ENCODE measurements around the gene CCSER1.
"Not testable (repeated sequence)": the region's sequence is repeated elsewhere in the genome, so short reads cannot be mapped to it uniquely, and the experiment has no call there.

Gene CCSER1

GRCh38 chr4:90445380-90445779 lies 318.2 kb downstream of the CCSER1 start:
- DNase-seq (no peak), ATAC-seq (no peak)
- Mint-ChIP-seq H3K4me1 (no peaks in the 10 kb centered on the region), H3K27me3 (no peaks in the 10 kb centered on the region), H3K27ac (no peak overlapping the region), H3K9me3 (peaks cover 4% of the 10 kb centered on the region), H3K36me3 (ENCODE audit: low read depth) (no peaks in the 10 kb centered on the region), H3K4me3 (no peak overlapping the region)

DNA sequence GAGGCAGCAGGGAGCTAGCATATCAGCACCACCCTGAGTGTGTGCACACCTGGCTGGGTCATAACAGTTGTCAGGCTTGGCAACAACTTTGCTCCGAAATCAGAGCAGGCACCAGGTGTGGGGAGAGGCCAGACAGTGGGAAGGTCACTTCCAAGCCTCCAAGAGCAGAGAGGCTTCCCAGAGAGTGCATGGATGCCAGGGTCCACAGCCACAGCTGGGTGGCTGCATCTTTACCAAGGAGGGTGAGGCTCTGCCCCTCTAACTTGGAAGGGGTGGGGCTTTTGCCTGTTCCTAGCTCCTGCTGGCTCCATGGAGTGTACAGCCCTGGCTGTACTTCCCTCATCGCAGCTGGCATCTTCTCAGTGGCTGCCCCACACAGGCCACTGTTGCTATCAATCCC lies 322.4 kb downstream of the CCSER1 start:
- Mint-ChIP-seq H3K4me1 (no peaks in the 10 kb centered on the region), H3K4me3 (no peak overlapping the region)

GRCh38 chr4:90456891-90457290 lies 329.7 kb downstream of the CCSER1 start:
- no peak for DNase-seq

More for the DNA sequence above, 322.4 kb downstream of the CCSER1 start:
- DNase-seq (no peak), ATAC-seq (no peak)
- Mint-ChIP-seq H3K27me3 (no peaks in the 10 kb centered on the region), H3K36me3 (ENCODE audit: low read depth) (no peaks in the 10 kb centered on the region), H3K27ac (no peak overlapping the region), H3K9me3 (peaks cover 4% of the 10 kb centered on the region)

DNA sequence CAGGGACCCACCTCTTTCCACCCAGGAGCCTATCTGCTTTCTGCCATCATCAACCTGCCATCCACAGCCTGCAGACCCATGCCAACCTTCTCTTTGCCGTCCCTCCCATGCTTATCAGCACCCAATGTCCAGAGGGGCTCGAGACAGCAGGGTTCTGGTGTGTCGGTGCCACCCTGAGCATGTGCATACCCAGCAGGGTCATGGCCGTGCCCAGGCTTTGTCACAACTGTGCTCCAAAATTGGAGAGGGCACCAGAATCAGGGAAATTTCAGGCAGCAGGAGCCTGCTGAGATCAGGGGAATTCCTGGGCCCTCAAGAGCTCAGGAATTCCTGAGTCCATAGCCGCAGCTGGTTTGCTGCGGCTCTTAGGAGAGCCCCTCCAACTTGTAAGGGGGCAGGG lies 330.6 kb downstream of the CCSER1 start:
- no peak overlapping the region for H3K4me3 Mint-ChIP-seq
- no peaks in the 10 kb centered on the region for H3K27me3 Mint-ChIP-seq
- H3K27ac Mint-ChIP-seq: no peak overlapping the region
- H3K36me3 Mint-ChIP-seq (ENCODE audit: low read depth): no peaks in the 10 kb centered on the region
- peaks cover 3% of the 10 kb centered on the region for H3K9me3 Mint-ChIP-seq
- DNase-seq (no peak), ATAC-seq (no peak)
- H3K4me1 Mint-ChIP-seq: no peaks in the 10 kb centered on the region

More at GRCh38 chr4:90456891-90457290, 329.7 kb downstream of the CCSER1 start:
- no peaks in the 10 kb centered on the region for H3K4me1 Mint-ChIP-seq
- no peaks in the 10 kb centered on the region for H3K36me3 Mint-ChIP-seq (ENCODE audit: low read depth)
- no peaks in the 10 kb centered on the region for H3K27me3 Mint-ChIP-seq
- no peak for ATAC-seq
- no peak overlapping the region for H3K27ac Mint-ChIP-seq
- peaks cover 3% of the 10 kb centered on the region for H3K9me3 Mint-ChIP-seq
- H3K4me3 Mint-ChIP-seq: no peak overlapping the region

DNA sequence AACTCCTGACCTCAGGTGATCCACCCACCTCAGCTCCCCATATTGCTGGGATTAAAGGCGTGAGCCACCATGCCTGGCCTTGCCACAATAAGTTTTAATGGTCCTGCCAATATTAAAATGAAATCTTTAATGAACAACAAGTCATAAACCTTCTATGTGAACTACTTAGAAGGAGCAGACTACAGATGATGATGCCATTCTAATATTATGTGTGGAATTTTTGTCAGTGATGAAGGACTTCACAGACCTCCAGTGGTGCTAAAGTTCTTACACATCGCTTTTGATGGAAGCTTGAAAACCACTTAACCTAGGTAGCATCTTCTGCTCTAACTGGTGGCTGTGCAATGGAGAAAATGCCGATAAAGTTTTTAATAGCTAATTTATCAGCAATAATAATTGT lies 331.4 kb downstream of the CCSER1 start:
- DNase-seq (no peak), ATAC-seq (no peak)
- H3K9me3 Mint-ChIP-seq: peaks cover 3% of the 10 kb centered on the region

GRCh38 chr4:90474484-90474883 lies 347.3 kb downstream of the CCSER1 start:
- H3K36me3 Mint-ChIP-seq (ENCODE audit: low read depth): no peaks in the 10 kb centered on the region
- no peak for ATAC-seq
- H3K9me3 Mint-ChIP-seq: peaks cover 11% of the 10 kb centered on the region
- H3K4me3 Mint-ChIP-seq: no peak overlapping the region
- H3K27ac Mint-ChIP-seq: no peak overlapping the region
- no peak for DNase-seq
- H3K27me3 Mint-ChIP-seq: no peaks in the 10 kb centered on the region
- H3K4me1 Mint-ChIP-seq: no peaks in the 10 kb centered on the region

More for the DNA sequence above, 331.4 kb downstream of the CCSER1 start:
- Mint-ChIP-seq H3K4me1 (no peaks in the 10 kb centered on the region), H3K4me3 (no peak overlapping the region), H3K27me3 (no peaks in the 10 kb centered on the region), H3K27ac (no peak overlapping the region), H3K36me3 (ENCODE audit: low read depth) (no peaks in the 10 kb centered on the region)

DNA sequence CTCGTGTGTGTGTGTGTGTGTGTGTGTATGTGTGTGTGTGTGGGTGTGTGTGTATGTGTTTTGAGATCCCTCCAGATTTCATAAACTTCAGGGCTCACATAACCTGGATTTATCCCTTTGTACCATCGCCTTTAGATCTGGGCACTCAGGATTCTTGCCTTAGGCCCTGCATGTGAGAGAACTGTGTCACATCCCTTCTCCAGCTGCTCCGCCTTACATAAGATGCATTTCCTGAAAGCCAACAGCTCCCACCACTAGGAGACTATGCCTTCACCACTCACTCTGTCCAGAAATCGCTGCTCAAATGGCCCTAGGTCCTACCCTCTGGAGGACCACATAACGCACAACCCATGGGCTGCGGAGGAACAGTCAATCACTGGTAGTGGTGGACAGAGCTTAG lies 348.8 kb downstream of the CCSER1 start:
- DNase-seq (no peak), ATAC-seq (no peak)
- H3K27ac Mint-ChIP-seq: no peak overlapping the region
- no peaks in the 10 kb centered on the region for H3K36me3 Mint-ChIP-seq (ENCODE audit: low read depth)
- H3K4me3 Mint-ChIP-seq: no peak overlapping the region
- no peaks in the 10 kb centered on the region for H3K4me1 Mint-ChIP-seq
- no peaks in the 10 kb centered on the region for H3K27me3 Mint-ChIP-seq
- peaks cover 8% of the 10 kb centered on the region for H3K9me3 Mint-ChIP-seq

DNA sequence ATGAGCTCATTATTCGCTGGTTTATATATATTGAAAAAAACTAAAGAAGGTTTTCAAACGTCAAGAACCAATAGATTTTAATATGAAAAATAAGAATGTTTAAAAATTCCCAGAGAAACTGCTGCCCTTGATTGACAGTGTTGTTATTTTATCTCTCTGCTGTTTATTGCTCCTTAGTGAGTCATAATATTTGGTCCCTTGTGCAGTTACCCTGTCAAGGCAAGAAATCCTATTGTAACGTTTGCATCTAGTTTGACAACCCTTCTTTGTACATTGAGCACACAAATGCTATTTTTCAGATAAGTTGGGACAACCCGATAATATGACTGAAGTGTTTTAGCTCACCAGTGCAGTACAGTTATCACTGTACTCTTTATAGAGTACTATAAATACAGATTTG lies 349.4 kb downstream of the CCSER1 start:
- H3K4me1 Mint-ChIP-seq: no peaks in the 10 kb centered on the region
- H3K27me3 Mint-ChIP-seq: no peaks in the 10 kb centered on the region
- H3K4me3 Mint-ChIP-seq: no peak overlapping the region
- DNase-seq: no peak
- peaks cover 8% of the 10 kb centered on the region for H3K9me3 Mint-ChIP-seq
- ATAC-seq: no peak
- no peak overlapping the region for H3K27ac Mint-ChIP-seq
- H3K36me3 Mint-ChIP-seq (ENCODE audit: low read depth): no peaks in the 10 kb centered on the region

DNA sequence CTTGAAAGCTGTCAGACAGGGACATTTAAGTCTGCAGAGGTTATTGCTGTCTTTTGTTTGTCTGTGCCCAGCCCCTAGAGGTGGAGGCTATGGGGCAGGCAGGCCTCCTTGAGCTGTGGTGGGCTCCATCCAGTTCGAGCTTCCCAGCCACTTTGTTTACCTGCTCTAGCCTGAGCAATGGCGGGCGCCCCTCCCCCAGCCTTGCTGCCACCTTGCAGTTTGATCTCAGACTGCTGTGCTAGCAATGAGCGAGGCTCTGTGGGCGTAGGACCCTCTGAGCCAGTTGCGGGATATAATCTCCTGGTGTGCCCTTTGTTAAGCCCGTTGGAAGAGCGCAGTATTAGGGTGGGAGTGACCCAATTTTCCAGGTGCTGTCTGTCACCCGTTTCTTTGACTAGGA lies 357.7 kb downstream of the CCSER1 start:
- DNase-seq; H3K9me3 Mint-ChIP-seq; H3K36me3 Mint-ChIP-seq (ENCODE audit: low read depth); H3K27me3 Mint-ChIP-seq; ATAC-seq; H3K27ac Mint-ChIP-seq; H3K4me1 Mint-ChIP-seq; H3K4me3 Mint-ChIP-seq: not testable (repeated sequence)

GRCh38 chr4:90486346-90486745 lies 359.2 kb downstream of the CCSER1 start:
- ATAC-seq (no peak), DNase-seq (no peak)
- H3K27ac Mint-ChIP-seq: no peak overlapping the region
- no peaks in the 10 kb centered on the region for H3K36me3 Mint-ChIP-seq (ENCODE audit: low read depth)
- no peaks in the 10 kb centered on the region for H3K27me3 Mint-ChIP-seq
- no peaks in the 10 kb centered on the region for H3K4me1 Mint-ChIP-seq
- peaks cover 8% of the 10 kb centered on the region for H3K9me3 Mint-ChIP-seq
- H3K4me3 Mint-ChIP-seq: no peak overlapping the region

DNA sequence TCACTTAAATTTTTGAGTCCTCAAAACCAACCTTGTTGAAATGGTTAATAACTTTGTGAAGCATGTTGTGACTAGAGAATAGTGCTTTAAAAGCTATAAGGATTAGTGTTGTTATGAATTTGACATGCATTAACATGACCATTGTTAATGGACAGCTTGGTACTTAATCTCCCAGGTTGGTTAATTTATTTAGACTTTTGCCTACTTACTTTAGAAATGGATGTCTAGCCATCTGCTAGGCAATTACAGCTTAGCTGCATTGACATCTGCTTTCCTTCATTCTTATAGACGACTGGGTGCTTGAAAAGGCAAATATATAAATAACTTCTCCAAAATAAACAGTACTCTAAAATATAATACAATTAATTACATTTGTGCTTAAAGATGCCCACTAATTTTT lies 368.0 kb downstream of the CCSER1 start:
- no peaks in the 10 kb centered on the region for H3K36me3 Mint-ChIP-seq (ENCODE audit: low read depth)
- no peak overlapping the region for H3K27ac Mint-ChIP-seq
- H3K4me3 Mint-ChIP-seq: no peak overlapping the region
- H3K4me1 Mint-ChIP-seq: no peaks in the 10 kb centered on the region
- DNase-seq: no peak
- peaks cover 9% of the 10 kb centered on the region for H3K9me3 Mint-ChIP-seq
- no peak for ATAC-seq
- H3K27me3 Mint-ChIP-seq: no peaks in the 10 kb centered on the region

GRCh38 chr4:90495936-90496335 lies 368.7 kb downstream of the CCSER1 start:
- no peak overlapping the region for H3K4me3 Mint-ChIP-seq
- H3K9me3 Mint-ChIP-seq: peaks cover 7% of the 10 kb centered on the region
- H3K36me3 Mint-ChIP-seq (ENCODE audit: low read depth): no peaks in the 10 kb centered on the region
- H3K4me1 Mint-ChIP-seq: no peaks in the 10 kb centered on the region
- ATAC-seq (no peak), DNase-seq (no peak)
- H3K27me3 Mint-ChIP-seq: no peaks in the 10 kb centered on the region
- H3K27ac Mint-ChIP-seq: no peak overlapping the region

DNA sequence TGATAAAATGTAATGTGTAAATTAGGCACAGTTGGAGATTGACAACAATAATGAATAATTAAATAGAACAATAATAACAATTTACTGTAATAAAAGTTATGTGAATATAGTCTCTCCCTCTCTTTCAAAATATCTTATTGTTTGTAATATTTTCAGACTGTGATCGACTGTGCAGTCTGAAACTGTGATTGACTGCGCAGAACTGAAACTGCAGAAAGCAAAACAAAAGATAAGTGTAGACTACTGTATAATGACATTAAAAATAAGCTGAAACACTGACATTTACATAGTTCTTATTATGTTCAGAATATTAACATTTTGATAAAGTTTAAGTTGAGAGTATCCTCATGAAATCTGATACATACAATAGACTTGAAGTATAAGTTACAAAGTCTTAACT lies 371.0 kb downstream of the CCSER1 start:
- H3K4me1 Mint-ChIP-seq: no peaks in the 10 kb centered on the region
- DNase-seq (no peak), ATAC-seq (no peak)
- no peaks in the 10 kb centered on the region for H3K27me3 Mint-ChIP-seq
- H3K4me3 Mint-ChIP-seq: no peak overlapping the region
- H3K36me3 Mint-ChIP-seq (ENCODE audit: low read depth): no peaks in the 10 kb centered on the region
- no peak overlapping the region for H3K27ac Mint-ChIP-seq
- H3K9me3 Mint-ChIP-seq: peaks cover 10% of the 10 kb centered on the region

GRCh38 chr4:90503677-90504076 lies 376.5 kb downstream of the CCSER1 start:
- no peaks in the 10 kb centered on the region for H3K27me3 Mint-ChIP-seq
- ATAC-seq: no peak
- no peak for DNase-seq
- H3K9me3 Mint-ChIP-seq: peaks cover 19% of the 10 kb centered on the region
- H3K27ac Mint-ChIP-seq: no peak overlapping the region
- H3K4me3 Mint-ChIP-seq: no peak overlapping the region
- no peaks in the 10 kb centered on the region for H3K36me3 Mint-ChIP-seq (ENCODE audit: low read depth)
- H3K4me1 Mint-ChIP-seq: no peaks in the 10 kb centered on the region

GRCh38 chr4:90515191-90515590 lies 388.0 kb downstream of the CCSER1 start:
- no peak overlapping the region for H3K27ac Mint-ChIP-seq
- no peak for DNase-seq
- H3K27me3 Mint-ChIP-seq: no peaks in the 10 kb centered on the region
- H3K4me1 Mint-ChIP-seq: no peaks in the 10 kb centered on the region
- no peaks in the 10 kb centered on the region for H3K36me3 Mint-ChIP-seq (ENCODE audit: low read depth)
- H3K4me3 Mint-ChIP-seq: no peak overlapping the region
- peaks cover 19% of the 10 kb centered on the region for H3K9me3 Mint-ChIP-seq
- no peak for ATAC-seq

- Mint-ChIP-seq H3K27ac (no peak overlapping the region), H3K4me3 (no peak overlapping the region), H3K36me3 (ENCODE audit: low read depth) (no peaks in the 10 kb centered on the region), H3K4me1 (no peaks in the 10 kb centered on the region), H3K27me3 (no peaks in the 10 kb centered on the region), H3K9me3 (peaks cover 4% of the 10 kb centered on the region)
- ATAC-seq: no peak
- DNase-seq: no peak
Measured at GRCh38 chr4:90528551-90528950, 401.4 kb downstream of the CCSER1 start.
